ENCODE measurements around the gene PDHA1.

The PDHA1 gene

DNA sequence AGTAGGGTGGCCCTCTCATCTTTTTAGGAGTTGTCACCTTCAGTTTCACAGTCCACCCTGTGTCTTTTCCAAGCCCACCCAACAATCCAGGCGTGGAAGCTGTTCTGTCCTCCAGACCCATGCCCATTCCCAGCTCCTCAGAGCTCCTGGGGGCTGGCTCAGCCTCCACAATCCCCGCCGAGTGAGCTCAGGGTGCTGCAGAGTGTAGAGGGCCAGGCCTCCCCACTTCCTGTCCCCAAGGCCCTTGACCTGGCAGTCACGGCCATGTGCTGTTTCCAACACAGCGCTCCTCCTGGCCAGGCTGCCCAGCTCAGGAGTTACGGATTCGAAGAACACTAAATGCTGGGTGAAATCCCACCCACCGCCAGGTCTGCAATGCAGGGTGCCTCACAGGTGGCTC lies 31.8 kb downstream of the PDHA1 start:
- no peak for DNase-seq (ENCODE audit: low spot score)

DNA sequence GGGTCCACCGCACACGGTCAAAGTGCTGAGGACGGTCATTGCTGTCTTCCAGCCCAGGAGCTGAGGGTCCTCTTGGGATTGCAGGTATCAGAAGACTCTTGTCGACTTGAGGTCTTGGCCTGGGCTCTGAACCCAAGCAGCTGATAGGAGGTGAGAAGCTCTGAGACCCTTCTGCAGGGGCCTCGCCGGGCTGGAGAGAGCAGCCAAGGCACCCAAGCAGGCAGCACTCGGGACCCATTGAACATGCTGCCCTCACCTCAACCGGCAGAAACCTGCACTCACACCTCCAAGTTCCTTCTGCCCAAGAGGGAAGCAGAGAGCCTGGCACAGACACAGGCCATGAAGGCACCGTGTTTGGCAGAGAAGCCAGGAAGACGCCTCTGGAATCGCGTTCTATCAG lies 34.1 kb downstream of the PDHA1 start:
- DNase-seq (ENCODE audit: low spot score), result no peak

DNA sequence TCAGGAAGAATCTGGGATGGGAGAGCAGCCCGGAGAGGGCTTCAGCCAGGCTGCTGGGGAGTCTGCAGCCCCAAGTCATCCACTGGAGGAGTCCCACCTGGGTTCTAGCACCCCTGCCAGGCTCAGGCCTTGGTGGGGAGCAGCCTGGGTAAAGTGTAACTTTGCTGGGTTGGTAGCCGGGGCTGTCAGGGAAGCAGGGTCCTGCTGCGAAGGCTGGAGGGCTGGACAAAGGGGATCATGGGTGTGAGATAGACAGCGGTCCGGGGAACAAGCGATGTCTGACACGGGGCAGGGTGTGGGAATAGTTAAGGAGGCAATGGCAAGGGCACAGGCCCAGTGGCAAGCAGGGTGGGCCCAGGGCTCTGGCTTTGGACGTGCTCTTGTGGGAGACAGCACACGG lies 37.6 kb downstream of the PDHA1 start:
- no peak for DNase-seq (ENCODE audit: low spot score)

DNA sequence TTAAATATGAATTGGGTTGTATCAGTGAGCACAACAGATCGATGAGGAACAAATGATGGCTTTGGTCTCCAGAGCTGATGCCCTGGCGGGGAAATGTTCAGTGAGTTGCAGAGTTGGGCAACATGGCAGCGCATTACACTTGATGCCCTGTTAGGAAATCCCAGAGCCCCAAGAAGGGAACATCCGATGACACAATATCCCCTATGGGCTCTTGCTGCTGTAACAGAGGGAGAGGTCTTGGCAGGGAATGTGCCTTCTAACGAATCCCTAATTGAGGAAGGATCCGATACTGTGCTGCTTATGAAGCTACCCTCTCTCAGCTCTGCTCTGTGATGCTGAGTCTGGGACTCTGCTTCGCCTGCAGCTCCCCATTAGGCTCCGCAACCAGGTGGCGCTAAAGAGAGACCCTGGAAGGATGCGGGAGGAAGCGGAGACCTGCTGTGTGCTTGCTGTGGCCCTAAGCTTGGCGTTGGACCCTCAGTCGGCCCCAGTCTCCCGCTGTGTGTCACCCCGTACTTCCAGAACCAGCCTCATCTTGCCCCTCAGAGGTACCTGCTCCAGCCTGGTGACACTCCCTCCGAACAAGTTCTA lies 38.9 kb downstream of the PDHA1 start:
- peak; percentile 38 for DNase-seq (ENCODE audit: low spot score)

DNA sequence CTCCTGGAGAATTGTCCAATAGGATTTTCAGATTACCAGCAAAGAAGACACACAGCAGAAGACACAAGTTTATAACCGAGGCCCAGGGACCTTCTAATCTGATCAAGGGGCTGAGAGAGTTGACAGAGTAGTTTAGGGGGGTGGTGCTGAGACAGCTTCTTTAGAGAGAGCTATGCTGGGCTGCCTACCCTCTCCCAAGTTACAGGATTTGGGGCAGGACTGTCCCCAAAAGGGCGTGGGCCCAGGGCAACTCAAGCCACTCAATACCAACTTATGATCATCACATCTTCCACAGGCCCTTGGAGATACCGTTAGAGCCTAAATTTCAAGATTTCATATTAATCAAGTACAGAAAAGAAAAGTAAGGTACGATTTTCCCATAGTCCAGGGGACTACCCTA lies 43.0 kb downstream of the PDHA1 start:
- no peak for DNase-seq (ENCODE audit: low spot score)

DNA sequence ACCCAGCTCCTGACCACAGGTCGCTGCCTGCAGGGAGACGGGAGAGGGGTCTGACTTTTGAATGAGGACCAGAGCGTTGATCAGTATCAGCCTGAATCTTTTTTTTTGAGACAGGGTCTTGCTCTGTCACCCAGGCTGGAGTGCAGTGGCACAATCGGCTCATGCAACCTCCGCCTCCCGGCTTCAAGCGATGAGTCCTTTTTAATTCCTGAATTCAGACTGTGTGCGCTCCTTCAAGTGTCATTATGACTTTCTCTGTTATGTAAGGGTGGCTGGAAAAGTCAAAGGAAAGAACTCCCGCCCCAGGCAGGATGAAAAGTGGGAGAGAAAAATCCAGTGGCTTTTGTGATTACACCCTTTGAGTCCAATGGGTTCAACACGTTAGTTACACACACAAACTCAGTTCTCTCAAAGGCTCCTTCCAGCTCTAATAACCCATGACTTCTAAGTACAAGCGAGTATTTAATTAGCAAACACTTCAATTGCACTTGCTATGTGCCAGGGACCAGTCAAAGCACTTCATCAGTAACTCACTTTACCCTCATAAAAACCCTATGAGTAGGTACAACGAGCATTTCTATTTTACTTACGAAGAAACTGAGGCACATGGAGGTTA lies 44.4 kb downstream of the PDHA1 start:
- no peak for DNase-seq (ENCODE audit: low spot score)

DNA sequence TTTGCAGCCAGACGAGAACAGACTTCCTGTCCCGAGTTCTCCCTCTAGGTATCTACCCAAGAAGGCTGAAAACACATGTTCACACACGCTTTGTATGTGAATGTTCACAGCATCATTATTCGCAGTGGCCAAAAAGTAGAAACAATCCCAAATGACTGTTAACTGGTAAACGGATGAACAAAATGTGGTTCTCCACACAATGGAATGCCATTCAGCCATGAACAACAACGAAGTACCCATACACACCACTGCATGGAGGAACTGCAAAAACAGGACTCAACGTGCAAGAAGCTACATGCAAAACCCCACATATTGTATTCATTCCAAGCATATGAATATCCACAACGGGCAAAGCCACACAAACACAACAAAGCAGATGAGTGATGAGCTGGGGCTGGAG lies 45.0 kb downstream of the PDHA1 start:
- DNase-seq (ENCODE audit: low spot score), result no peak

DNA sequence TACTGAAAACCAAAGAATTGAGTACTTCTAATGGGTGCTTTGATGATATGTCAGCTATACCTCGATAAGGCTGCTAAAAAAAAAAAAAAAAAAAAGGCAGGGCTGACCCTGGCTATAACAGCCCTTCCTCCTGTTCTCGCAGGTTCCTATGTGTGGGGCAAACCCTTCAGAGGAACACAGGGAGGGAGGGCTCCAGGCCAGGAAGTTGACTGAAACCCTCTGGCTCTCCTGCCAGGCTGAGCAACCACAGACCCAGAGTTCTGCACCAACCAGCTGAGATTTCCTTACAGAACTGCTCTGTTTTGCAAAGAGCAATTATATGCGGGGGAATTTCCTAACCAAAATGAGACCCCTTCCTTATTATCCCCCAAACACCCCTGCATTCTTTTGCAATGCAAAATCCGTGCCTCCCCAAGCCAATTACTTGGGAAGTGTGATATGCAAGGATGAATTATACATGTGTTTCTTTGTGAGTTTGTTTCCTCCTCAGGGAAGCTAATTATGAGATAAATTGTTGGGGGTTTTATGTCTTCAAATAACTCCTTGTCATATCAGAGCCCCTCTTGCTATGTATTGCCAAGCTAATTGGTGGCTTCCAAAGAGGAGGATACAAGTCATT lies 45.6 kb downstream of the PDHA1 start:
- no peak for DNase-seq (ENCODE audit: low spot score)

DNA sequence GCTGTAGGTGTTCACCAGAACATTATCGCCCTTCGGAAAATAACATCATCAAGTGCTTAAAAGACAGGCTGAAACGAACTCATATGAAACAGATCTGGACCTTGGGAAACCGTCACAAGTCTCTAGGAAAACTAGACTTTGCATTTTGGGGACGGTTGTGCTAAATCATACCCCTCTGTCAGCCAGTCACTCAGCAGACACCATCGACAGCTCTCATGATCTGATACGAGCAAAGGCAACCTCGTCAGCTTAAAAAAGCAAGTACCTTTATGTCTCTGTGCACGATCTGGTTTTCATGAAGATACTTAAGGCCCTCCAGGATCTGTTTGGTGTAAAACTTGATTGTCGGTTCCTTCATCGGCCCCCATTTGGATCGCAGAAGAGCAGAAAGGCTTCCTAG lies 48.4 kb downstream of the PDHA1 start:
- DNase-seq (ENCODE audit: low spot score), result no peak

DNA sequence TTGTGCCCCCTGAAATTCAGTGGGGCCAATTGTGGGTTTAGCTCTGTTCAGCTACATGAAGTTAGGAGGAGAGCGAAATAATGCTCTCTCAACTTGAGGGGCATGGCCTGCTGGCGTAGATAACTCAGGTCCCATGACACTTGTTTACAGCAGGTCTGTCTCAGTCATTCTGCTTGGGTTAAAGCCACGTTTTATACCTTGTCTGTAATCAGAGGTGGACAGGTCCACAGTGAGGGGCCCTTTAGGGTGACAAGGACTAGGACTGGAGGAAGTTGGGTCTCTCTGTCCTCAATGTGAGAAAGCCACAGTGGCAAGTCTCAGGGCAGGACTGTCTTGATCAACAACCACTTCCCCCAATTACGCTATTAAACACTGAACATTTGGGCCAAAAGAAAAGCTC lies 49.0 kb downstream of the PDHA1 start:
- no peak for DNase-seq (ENCODE audit: low spot score)

DNA sequence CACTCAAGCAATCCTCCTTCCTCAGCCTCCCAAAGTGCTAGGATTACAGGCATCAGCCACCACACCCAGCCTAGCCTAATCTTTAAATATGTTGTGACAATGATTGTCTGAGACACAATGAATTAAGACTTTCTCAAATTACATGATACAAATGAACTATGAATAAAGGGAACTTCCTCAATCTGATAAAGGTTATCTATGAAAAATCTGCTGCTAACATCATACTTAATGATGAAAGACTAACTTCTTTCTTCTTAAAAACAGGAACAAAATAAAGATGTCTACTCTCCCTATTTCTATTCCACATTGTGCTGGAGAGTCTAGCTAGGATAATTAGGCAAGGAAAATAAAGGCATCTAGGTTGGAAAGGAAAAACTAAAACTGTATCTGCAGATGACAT lies 60.0 kb downstream of the PDHA1 start:
- DNase-seq (ENCODE audit: low spot score), result no peak

DNA sequence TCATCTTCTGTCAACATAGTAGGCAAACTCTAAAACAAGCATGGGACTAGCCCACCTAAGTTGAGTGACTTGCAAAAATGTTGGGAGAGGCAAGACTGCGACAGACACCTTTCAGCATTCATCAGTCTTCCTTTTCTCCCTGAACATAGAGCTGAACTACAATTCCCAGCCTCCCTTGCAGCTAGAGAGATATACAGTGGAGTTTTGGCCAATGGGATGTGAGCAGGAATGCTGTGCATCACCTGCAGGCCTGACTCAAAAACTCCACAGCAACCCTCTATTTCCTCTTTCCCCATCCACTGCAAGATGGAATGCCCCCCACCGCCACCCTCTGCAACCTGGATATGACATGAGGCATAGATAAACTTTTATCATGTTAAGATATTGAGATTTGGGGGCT lies 66.5 kb downstream of the PDHA1 start:
- DNase-seq (ENCODE audit: low spot score), result no peak
